ENCODE results near the gene S100A7. TPM values are rescaled to one million over a fixed set of nuclear protein-coding genes. Genes with fewer than 3 reads are reported as not detected.
"Not testable (repeated sequence)": the region's sequence is repeated elsewhere in the genome, so short reads cannot be mapped to it uniquely, and the experiment has no call there.

Gene S100A7
- total and polyA plus RNA-seq, 3 donors from 2014 or later = not detected

DNA sequence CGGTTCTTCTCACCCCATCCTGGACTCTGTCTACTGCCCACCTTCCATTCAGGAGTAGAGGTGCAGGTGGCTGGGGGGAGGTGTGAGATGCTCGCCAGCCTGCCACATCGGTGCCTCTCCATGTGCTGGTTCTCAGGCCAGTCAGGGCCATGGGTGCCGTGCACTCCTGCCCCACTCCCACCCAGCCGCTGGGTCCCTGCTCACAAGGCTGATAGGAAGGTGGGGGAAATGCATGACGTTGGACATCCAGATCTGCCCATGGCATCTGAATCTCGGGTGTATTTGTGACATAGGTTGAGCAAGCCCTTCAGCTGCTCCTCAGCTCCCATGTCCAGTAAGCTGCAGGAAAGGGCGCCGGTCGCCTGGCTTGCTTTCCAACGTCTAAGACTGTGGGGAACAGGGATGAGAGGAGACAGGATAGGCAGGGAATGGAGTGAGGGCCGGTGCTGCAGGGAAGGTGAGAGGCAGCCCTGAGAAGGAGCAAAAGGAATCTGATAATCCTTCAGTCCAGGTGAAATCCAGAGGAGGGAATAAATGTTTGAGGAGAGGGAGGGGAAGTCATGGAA lies 32.3 kb downstream of the S100A7 start:
- 76 to 82% methylated on average over 7 to 12 of the region's 12 CpGs for WGBS, 2 donors
- Histone ChIP-seq H3K9me3 (no peaks in the 10 kb centered on the region), H3K36me3 (ENCODE audit: low read depth, missing control alignments) (no peaks in the 10 kb centered on the region), H3K27me3 (no peaks in the 10 kb centered on the region), H3K4me1 (no peaks in the 10 kb centered on the region), H3K4me3 (no peak overlapping the region), H3K27ac (no peak overlapping the region)
- intact Hi-C loops (cut with DNase I; ENCODE audit: low total_unique reads) = no loop called here
- DNase-seq = no peak
- no peak for TF ChIP-seq POLR2A (IDR thresholded peaks at IDR 0.05)
- TF ChIP-seq, protein P1, sequence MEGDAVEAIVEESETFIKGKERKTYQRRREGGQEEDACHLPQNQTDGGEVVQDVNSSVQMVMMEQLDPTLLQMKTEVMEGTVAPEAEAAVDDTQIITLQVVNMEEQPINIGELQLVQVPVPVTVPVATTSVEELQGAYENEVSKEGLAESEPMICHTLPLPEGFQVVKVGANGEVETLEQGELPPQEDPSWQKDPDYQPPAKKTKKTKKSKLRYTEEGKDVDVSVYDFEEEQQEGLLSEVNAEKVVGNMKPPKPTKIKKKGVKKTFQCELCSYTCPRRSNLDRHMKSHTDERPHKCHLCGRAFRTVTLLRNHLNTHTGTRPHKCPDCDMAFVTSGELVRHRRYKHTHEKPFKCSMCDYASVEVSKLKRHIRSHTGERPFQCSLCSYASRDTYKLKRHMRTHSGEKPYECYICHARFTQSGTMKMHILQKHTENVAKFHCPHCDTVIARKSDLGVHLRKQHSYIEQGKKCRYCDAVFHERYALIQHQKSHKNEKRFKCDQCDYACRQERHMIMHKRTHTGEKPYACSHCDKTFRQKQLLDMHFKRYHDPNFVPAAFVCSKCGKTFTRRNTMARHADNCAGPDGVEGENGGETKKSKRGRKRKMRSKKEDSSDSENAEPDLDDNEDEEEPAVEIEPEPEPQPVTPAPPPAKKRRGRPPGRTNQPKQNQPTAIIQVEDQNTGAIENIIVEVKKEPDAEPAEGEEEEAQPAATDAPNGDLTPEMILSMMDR (IDR thresholded peaks at IDR 0.05) = no peak

DNA sequence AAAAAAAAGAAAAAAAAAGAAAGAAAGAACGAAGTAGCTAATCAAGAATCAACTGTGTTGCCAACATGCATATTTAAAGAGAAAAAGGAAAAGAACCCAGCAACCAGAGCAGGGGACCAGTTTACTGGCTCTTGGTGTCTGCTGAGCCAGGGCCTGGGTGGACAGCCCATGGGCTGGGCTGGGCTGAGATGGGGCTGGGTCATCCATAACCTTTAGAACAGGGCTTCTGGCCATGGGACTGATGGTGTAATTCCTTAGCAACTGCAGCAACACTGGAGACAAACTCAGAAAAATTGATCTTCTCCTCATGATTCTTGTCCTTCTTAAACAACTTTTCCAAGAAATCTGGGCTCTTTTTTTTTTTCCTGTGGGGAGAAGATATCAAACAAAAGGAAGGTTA lies 33.6 kb downstream of the S100A7 start:
- TF ChIP-seq, protein P1 (IDR thresholded peaks at IDR 0.05) = no peak
- no peak for TF ChIP-seq POLR2A (IDR thresholded peaks at IDR 0.05)
- Histone ChIP-seq H3K9me3 (no peaks in the 10 kb centered on the region), H3K36me3 (ENCODE audit: low read depth, missing control alignments) (no peaks in the 10 kb centered on the region), H3K4me3 (no peak overlapping the region), H3K27me3 (no peaks in the 10 kb centered on the region), H3K27ac (no peak overlapping the region), H3K4me1 (no peaks in the 10 kb centered on the region)
- DNase-seq = no peak
- intact Hi-C loops (cut with DNase I; ENCODE audit: low total_unique reads) = no loop called here
- WGBS, 2 donors = 41 to 43% methylated on average over 1 of the region's 1 CpG

DNA sequence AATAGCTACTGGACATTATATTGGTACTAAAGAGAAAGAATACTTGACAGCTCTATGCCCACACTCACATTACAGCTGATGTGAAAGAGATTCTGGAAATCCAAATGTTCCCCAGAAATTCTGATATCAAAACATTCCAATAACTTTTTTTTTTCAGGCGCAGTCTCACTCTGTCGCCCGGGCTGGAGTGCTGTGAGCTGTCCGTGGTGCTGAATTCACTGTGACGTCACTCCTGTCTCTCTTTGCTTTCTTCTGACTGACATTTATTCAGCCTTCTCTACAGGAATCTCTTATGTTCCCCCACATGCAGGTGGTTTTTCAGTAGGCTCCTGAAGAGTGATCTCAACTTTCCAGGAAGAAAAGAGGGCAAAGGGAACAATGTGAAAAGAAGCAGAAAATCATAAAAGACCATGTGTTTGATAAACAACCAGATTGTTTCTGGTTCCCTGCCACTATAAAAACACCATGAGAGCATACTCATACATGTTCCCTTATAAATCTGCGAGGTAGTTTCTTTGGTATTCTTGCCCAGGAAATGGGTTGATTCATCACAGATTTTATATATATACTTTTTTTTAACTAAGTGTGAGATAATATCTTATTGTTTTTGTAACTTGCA lies 37.9 kb downstream of the S100A7 start:
- no peak overlapping the region for H3K4me3 ChIP-seq
- no peaks in the 10 kb centered on the region for H3K27me3 ChIP-seq
- 8% methylated on average over 6 of the region's 6 CpGs for WGBS, 2 donors
- peak; percentile 90 for DNase-seq
- H3K36me3 ChIP-seq (ENCODE audit: low read depth, missing control alignments) = no peaks in the 10 kb centered on the region
- H3K4me1 ChIP-seq = no peaks in the 10 kb centered on the region
- no peak overlapping the region for H3K27ac ChIP-seq
- intact Hi-C loops (cut with DNase I; ENCODE audit: low total_unique reads) = no loop called here
- no peaks in the 10 kb centered on the region for H3K9me3 ChIP-seq
- TF ChIP-seq, protein P1 (IDR thresholded peaks at IDR 0.05) = no peak
- TF ChIP-seq POLR2A (IDR thresholded peaks at IDR 0.05) = no peak

DNA sequence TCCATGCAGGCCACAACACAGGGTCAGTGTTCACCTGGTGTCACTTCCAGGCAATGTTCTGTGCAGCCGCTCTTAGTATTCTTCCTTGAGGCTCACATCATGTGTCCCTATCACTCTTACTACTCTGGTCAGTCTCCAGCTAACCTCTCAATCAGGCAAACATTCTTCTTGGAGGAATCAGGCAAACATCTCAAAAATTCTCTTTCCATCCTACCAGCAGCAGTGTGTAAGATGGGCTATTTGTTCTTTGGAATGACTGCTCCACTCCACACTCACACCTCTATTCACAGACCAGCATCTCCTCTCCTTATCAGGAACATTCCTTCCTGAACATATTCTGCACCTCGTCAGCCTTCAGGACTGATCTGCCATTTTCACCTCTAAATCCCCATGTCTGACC lies 40.1 kb downstream of the S100A7 start:
- H3K4me1 ChIP-seq = no peaks in the 10 kb centered on the region
- no peak overlapping the region for H3K27ac ChIP-seq
- 70 to 87% methylated on average over 2 of the region's 2 CpGs for WGBS, 2 donors
- H3K4me3 ChIP-seq = no peak overlapping the region
- no peaks in the 10 kb centered on the region for H3K9me3 ChIP-seq
- H3K36me3 ChIP-seq (ENCODE audit: low read depth, missing control alignments) = no peaks in the 10 kb centered on the region
- no peak for DNase-seq
- intact Hi-C loops (cut with DNase I; ENCODE audit: low total_unique reads) = no loop called here
- TF ChIP-seq, protein P1 (IDR thresholded peaks at IDR 0.05) = no peak
- TF ChIP-seq POLR2A (IDR thresholded peaks at IDR 0.05) = no peak
- no peaks in the 10 kb centered on the region for H3K27me3 ChIP-seq

DNA sequence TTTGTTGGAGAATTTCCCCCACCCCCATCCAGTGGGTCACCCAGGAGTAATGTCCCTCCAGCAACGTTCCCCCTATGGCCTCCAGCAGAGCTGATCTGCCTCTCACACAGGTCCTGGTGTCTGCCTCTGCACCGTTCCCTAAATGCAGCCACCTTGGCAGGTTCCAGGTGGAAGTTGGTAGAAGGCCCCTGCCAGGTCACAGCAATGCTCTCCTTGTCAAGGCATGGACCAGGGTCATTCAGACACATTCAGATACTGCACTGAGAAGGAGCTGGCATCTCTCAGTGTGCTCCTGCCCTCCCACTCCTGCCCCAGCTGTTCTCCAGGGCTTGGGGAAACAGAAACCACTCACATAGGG lies 41.0 kb downstream of the S100A7 start:
- H3K36me3 ChIP-seq (ENCODE audit: low read depth, missing control alignments); H3K9me3 ChIP-seq; intact Hi-C loops (cut with DNase I; ENCODE audit: low total_unique reads); H3K27ac ChIP-seq; H3K4me3 ChIP-seq; H3K4me1 ChIP-seq; DNase-seq; H3K27me3 ChIP-seq: not testable (repeated sequence)
- WGBS, 2 donors = 62 to 82% methylated on average over 2 of the region's 2 CpGs

DNA sequence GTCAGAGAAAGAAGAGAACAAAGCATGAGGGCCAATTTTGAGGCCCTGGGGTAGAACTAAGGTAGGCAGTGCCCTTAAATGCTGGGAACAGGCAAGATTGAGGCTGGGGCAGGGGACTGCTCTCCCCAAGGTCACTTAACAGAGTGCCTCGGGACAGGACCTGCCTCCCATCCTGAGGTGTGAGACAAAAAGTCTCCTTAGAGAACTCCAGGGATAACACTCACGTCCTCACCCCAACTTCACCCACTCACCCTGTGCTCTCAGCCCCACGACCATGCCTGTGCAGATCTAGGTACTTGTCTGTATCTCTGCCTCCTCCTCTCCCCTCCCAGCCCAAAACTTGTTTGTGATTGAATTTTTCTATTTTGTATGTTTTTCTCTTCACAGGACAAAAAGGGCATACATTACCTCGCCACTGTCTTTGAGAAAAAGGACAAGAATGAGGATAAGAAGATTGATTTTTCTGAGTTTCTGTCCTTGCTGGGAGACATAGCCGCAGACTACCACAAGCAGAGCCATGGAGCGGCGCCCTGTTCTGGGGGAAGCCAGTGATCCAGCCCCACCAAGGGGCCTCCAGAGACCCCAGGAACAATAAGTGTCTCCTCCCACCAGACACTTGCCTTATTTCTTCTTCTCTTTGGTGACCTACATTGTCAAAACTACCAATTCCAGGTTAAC lies 41.6 kb downstream of the S100A7 start:
- H3K27me3 ChIP-seq; H3K4me1 ChIP-seq; DNase-seq; H3K9me3 ChIP-seq; intact Hi-C loops (cut with DNase I; ENCODE audit: low total_unique reads); H3K36me3 ChIP-seq (ENCODE audit: low read depth, missing control alignments); H3K4me3 ChIP-seq; H3K27ac ChIP-seq: not testable (repeated sequence)
- 75 to 82% methylated on average over 7 of the region's 7 CpGs for WGBS, 2 donors

All from testis (tissue), 3 donors.